T-helper 2 cell treated with Interferon-gamma antibody and Interleukin-4, amounts not matched to agents 5 μg/mL and 100 μg/mL, for 36 hours (primary cell): ENCODE results near the gene CD99L2.

Experiments
- DNase-seq: peaks from one replicate; pipeline ENCODE4 v3.0.0; 2021; ENCODE audit warnings: low spot score
- H3K27ac Mint-ChIP-seq: one replicate; pipeline ENCODE4 v1.8.0; 2021; ENCODE audit warnings: mild to moderate bottlenecking, mixed read lengths
- H3K27me3 Mint-ChIP-seq: one replicate; pipeline ENCODE4 v1.8.0; 2021; ENCODE audit warnings: low read depth, mixed read lengths
- H3K36me3 Mint-ChIP-seq: one replicate; pipeline ENCODE4 v1.8.0; 2021; ENCODE audit warnings: low read depth, mixed read lengths
- H3K4me1 Mint-ChIP-seq: one replicate; pipeline ENCODE4 v1.8.0; 2021; ENCODE audit warnings: low read depth, mixed read lengths
- H3K4me3 Mint-ChIP-seq: one replicate; pipeline ENCODE4 v1.8.0; 2022; ENCODE audit warnings: mild to moderate bottlenecking, moderate library complexity, mixed read lengths
- H3K9me3 Mint-ChIP-seq: one replicate; pipeline ENCODE4 v1.8.0; 2021; ENCODE audit warnings: mixed read lengths

CD99L2 gene

DNA sequence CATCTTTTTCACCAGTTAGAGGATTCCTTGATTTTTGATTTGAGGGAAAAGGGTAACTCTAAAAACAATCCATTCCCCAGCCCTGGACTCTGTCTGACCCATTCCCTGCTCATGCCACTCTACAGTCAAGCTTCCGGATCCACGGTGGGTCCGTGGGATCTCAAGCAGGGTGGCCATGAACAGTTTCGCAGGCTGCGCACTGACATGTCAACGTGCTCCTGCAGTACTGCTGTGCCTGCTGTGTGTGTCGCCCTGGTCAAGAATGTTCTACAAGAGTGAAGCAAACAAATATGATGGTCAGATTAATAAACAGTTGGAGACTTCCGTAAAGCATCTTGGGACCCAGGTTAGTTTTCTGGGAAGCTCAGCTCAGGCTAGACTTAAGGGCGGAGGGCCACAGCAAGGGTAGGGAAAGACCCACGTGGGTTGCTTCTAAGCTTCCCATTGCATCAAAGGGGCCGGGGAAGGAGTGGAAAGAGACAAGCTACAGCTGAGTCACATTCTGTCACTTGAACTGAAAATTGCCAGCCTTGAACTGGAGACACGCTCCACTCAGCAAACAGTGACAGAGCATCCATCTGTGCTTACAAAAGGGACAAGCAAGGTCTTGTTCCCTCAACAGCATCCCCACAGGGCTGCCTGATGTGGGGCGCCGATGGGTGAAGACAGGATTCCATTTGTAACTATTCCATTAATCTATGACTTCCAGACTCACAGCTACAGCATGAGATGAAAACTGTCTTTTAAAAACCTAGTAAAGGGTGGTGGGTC lies 123.5 kb downstream of the CD99L2 start:
- DNase-seq, result no peak
- no peaks in the 10 kb centered on the region for H3K9me3 Mint-ChIP-seq
- H3K27ac Mint-ChIP-seq, result no peak overlapping the region
- H3K36me3 Mint-ChIP-seq, result no peaks in the 10 kb centered on the region
- no peaks in the 10 kb centered on the region for H3K27me3 Mint-ChIP-seq
- H3K4me1 Mint-ChIP-seq, result no peaks in the 10 kb centered on the region
- H3K4me3 Mint-ChIP-seq, result no peak overlapping the region

DNA sequence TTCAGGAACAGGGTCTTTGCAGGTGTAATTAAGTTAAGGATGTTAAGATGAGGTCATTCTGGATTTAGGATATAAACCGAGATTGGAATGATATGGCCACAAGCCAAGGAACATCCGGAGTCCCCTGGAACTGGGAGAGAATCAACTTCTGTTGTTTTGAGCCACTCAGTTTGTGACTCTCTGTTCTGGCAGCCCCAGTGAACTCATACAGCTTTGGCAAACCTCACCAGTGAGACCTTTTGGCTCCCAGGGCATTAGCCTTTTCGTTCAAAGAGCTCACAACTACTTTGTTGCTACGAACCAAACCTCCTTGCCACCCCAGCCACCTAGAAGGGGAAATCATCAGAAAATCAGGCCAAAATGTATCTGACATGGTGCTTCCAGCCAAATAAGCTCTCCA lies 124.8 kb downstream of the CD99L2 start:
- no peaks in the 10 kb centered on the region for H3K36me3 Mint-ChIP-seq
- DNase-seq, result no peak
- no peak overlapping the region for H3K4me3 Mint-ChIP-seq
- H3K27ac Mint-ChIP-seq, result no peak overlapping the region
- H3K9me3 Mint-ChIP-seq, result no peaks in the 10 kb centered on the region
- H3K27me3 Mint-ChIP-seq, result no peaks in the 10 kb centered on the region
- H3K4me1 Mint-ChIP-seq, result no peaks in the 10 kb centered on the region

DNA sequence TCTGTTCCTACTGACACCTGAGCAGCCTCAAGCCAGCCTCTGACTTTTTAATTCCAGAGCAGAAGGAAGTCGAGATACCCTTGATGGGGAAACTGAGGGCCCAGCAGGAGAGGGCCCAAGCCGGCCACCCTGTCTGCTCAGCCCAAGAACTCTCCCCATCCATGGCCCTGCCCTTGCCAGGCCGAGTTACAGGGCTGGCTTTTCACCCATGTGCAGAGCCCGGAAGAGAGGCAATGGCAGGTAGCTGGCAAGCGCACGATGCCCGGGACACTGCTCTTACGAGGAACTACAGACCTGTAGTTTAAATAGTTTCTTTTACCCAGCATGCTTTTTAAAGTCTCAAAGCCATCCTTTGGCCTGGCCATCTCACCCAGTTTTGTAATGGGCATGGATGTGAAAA lies 125.4 kb downstream of the CD99L2 start:
- DNase-seq, result no peak
- Mint-ChIP-seq H3K4me3 (no peak overlapping the region), H3K27ac (no peak overlapping the region), H3K4me1 (no peaks in the 10 kb centered on the region), H3K36me3 (no peaks in the 10 kb centered on the region), H3K9me3 (no peaks in the 10 kb centered on the region), H3K27me3 (no peaks in the 10 kb centered on the region)

DNA sequence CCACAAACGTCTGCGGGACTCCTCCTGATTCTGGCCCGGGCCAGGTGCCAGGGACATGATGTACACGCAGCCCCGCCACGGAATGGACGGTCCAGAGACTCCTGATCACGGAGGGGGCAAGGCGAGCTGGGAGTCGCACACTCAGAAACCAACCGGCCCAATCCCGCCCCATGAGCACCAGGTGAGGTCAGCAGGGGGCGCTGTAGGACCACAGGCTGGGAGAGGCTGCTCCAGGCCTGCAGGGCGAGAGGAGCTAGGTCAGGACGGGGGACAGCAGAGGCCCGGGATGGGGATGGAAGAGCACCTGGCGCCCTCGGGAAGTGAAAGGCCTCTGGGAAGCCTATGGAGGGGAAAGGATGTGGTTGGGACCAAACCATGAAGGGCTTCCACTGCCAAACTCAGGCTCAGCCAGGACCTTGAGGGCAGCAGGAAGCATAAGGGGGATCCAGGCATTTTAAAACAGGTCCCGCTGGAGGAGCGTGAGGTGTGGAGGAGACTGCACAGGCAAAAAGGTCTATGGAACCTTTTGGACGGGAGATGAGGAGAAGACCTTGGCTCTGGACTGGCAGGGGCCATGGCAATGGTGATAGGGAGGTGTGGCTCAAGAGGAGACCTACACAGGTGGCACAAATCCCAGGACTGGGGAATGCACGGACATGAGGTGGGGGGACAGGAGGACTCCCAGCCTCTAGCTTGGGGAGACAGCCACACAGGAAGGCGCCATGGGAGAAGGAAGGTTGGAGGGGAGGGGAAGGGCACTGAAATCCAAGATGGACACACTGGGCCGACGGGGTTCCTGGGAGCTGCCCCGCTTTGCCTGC lies 126.1 kb downstream of the CD99L2 start:
- H3K4me1 Mint-ChIP-seq, result no peaks in the 10 kb centered on the region
- no peaks in the 10 kb centered on the region for H3K9me3 Mint-ChIP-seq
- H3K4me3 Mint-ChIP-seq, result no peak overlapping the region
- H3K27me3 Mint-ChIP-seq, result no peaks in the 10 kb centered on the region
- no peak overlapping the region for H3K27ac Mint-ChIP-seq
- no peaks in the 10 kb centered on the region for H3K36me3 Mint-ChIP-seq
- peak; percentile 53 for DNase-seq

DNA sequence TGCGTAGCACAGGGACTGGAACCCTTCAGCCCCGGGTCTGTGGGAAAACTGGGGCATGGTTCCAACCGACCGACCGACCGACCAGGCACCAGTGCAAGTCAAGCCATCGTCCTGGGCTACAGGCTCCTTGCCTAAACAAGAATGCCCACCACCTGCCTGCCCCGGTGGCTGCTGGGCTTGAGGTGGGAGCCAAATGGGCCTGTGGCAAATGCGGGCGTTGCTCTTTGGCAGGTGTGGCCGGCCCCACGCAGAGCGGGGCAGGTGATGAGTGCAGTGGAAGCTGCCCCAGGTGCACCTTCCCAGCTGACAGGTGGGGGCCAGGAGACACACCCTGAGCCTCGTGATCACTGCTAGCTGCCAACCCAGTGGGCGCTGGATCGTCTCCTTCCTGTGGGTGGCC lies 127.4 kb downstream of the CD99L2 start:
- H3K9me3 Mint-ChIP-seq, result no peaks in the 10 kb centered on the region
- DNase-seq, result no peak
- no peaks in the 10 kb centered on the region for H3K27me3 Mint-ChIP-seq
- no peak overlapping the region for H3K27ac Mint-ChIP-seq
- no peak overlapping the region for H3K4me3 Mint-ChIP-seq
- peaks cover 2% of the 10 kb centered on the region for H3K36me3 Mint-ChIP-seq
- no peaks in the 10 kb centered on the region for H3K4me1 Mint-ChIP-seq

DNA sequence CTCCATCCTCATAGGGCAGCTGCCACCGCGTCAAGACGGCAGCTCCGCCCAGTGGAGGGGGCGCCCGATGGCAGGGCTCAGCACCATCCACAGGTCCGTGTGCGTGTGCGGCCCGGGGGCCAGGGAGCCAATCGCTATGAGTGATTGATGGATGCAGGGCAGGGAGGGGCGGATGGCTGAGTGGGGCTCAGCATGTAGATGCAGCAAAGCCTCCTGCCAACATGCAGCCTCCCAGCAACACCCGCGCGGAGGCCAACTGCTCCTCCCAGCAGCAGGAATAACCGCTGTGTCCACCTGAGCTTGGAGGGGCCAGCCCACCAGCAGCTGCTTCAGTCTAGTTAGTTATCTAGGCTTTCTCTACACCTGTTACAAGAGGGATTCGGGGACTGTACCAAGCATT lies 127.8 kb downstream of the CD99L2 start:
- Mint-ChIP-seq H3K9me3 (no peaks in the 10 kb centered on the region), H3K27ac (no peak overlapping the region), H3K27me3 (no peaks in the 10 kb centered on the region), H3K4me3 (no peak overlapping the region), H3K36me3 (peaks cover 2% of the 10 kb centered on the region), H3K4me1 (no peaks in the 10 kb centered on the region)
- DNase-seq, result no peak

DNA sequence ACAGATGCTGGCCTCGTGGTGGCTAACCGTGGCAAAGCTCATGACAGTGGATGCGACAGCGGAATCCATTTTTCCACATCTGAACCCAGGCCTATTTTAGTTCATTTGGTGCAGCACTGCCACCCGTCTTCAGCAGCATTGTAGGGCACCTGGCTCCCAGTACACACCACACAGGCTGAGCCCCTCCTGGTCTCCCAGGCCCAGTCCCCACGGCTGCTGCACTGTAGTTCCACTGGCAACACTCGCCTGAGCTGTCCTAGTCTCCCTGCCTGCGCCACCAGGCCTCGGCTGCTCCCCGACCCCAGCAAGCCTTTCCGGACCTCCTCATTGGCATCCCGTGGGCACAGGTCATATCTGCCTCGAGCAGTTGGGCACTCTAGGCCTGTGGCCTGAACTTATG lies 129.1 kb downstream of the CD99L2 start:
- Mint-ChIP-seq H3K4me1 (no peaks in the 10 kb centered on the region), H3K27ac (no peak overlapping the region), H3K4me3 (no peak overlapping the region), H3K27me3 (no peaks in the 10 kb centered on the region), H3K36me3 (peaks cover 2% of the 10 kb centered on the region), H3K9me3 (no peaks in the 10 kb centered on the region)
- no peak for DNase-seq

DNA sequence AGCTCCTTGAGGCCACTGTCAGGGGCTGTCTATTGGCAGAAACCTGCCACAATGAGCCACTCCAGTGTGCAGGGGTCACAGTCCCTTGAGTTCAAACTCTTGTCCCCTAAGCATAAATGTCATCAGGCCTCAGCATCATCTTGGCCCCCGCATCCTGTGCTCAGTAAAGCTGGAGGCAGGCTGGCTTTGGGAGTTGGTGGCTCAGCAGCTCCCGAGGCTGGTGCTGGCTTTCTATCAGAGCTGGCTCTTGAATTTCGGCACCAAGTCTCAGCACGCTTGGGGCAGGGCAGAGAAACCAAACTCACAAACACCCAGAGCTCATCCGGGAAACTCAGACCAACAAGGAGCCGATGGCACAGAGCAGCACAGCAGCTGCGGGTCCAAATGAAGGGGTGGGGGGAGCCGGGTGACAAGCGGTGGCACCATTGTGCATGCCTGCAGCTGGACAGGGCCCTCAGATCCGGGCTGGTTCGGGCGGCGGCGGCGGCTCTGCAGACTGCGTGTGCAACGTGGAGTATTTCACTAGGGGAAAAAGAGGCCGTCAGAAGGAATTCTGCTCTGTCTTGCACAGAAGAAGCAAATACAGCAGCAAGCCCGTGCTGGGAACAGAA lies 129.8 kb downstream of the CD99L2 start:
- H3K9me3 Mint-ChIP-seq, result no peaks in the 10 kb centered on the region
- H3K27me3 Mint-ChIP-seq, result no peaks in the 10 kb centered on the region
- H3K27ac Mint-ChIP-seq, result no peak overlapping the region
- no peak overlapping the region for H3K4me3 Mint-ChIP-seq
- H3K4me1 Mint-ChIP-seq, result no peaks in the 10 kb centered on the region
- no peak for DNase-seq
- peaks cover 2% of the 10 kb centered on the region for H3K36me3 Mint-ChIP-seq

DNA sequence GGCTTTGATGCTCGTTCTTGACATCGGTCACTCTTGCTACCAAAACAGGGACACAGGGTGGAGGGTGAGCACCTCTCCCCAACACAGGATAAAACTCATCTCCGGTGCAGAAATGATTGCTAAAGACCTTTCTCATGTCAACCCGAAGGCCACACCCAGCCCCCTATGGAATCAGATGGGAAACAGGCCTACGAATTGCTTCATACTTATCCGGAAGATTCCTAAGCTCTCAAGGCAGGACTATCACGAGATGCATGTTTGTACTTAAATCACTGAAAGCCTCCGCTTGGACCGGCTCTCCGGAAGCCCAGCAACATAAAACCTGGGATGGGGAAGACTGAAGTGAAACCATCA lies 130.4 kb downstream of the CD99L2 start:
- Mint-ChIP-seq H3K4me1 (no peaks in the 10 kb centered on the region), H3K27ac (no peak overlapping the region), H3K9me3 (no peaks in the 10 kb centered on the region), H3K4me3 (no peak overlapping the region), H3K27me3 (no peaks in the 10 kb centered on the region), H3K36me3 (peaks cover 2% of the 10 kb centered on the region)
- no peak for DNase-seq

DNA sequence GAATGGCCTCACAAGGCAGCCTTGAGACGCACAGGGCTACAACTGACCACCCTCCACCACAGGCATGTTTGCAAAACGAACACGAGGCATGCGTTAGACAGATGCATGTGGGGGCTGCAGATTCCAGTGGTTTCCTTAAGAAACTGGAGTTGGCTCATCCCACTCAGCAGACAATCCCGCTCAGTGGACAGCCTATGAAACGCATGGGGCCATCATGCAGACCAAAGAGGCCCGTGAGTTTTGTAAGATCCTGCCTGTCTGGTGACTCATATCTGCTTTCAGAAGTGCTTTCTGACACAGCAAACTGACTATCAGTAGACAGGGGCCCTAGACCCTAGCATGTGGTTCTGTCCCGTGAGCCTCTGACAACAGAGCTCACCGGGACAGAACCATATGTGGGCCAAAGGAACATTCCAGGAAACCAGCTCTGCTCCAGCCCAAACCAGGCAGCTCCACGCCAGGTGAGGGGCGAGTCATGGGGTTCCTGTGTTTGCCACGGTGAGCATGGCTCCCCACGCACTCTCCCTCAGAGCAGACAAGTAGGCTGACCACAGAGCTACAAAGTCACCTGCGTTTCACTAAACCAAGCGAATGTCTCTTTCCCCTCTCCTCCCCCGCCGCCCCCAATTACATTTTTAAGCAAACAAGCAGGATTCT lies 130.9 kb downstream of the CD99L2 start:
- no peaks in the 10 kb centered on the region for H3K27me3 Mint-ChIP-seq
- H3K9me3 Mint-ChIP-seq, result no peaks in the 10 kb centered on the region
- H3K36me3 Mint-ChIP-seq, result peaks cover 2% of the 10 kb centered on the region
- no peaks in the 10 kb centered on the region for H3K4me1 Mint-ChIP-seq
- H3K27ac Mint-ChIP-seq, result no peak overlapping the region
- H3K4me3 Mint-ChIP-seq, result no peak overlapping the region
- DNase-seq, result no peak

DNA sequence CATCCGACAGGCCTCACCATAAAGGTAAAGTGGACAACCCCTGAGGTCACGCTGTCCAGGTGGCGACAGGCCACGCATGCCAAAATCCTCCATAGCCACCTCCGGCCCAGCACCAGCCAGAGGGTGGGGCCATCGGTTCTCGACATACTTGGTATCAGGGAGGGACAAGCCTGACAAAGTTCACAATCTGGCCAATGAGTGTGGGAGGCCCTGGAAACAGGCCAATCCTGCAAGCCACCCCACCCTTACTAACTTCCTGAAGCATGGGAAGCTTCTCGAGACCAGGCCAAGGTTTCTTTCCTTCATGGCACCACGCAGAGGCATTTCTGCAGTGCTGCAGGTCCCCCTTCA lies 131.4 kb downstream of the CD99L2 start:
- Mint-ChIP-seq H3K4me1 (no peaks in the 10 kb centered on the region), H3K36me3 (peaks cover 2% of the 10 kb centered on the region), H3K27me3 (no peaks in the 10 kb centered on the region), H3K4me3 (no peak overlapping the region), H3K27ac (no peak overlapping the region), H3K9me3 (no peaks in the 10 kb centered on the region)
- DNase-seq, result no peak

DNA sequence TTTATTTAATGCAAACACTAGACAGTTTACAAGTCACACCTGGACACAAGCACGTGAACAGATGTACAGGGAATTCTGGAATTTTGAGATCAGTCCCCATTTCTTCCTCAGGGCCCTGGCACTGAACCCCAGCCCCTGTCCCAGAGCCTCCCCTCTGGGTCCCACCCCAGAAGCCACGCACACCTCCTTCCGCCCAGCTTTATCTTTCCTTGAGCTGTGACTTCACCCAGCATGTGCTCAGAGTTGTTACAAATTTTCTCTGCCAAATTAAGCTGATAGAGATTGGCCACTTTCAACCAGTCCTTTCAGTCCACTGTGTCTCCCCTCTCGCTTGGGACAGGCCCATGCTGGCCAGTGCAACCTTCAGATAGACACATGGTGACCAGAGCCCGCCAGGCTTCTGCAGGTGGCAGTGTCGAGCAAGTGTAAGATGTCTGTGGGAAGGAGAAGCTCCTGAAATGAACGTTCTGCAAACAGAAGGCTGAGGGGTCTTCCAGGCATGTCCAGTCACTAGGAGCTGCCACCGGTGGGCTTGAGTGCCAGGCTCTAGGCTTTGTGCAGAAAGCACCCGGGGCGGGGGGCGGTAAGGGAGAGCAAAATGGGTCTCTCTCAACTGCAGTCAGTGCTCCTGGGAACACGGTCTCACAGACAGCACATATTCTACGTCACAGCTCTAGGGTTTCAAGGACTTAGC lies 132.0 kb downstream of the CD99L2 start:
- H3K4me3 Mint-ChIP-seq, result no peak overlapping the region
- no peaks in the 10 kb centered on the region for H3K27me3 Mint-ChIP-seq
- no peaks in the 10 kb centered on the region for H3K9me3 Mint-ChIP-seq
- H3K4me1 Mint-ChIP-seq, result no peaks in the 10 kb centered on the region
- H3K36me3 Mint-ChIP-seq, result peaks cover 2% of the 10 kb centered on the region
- H3K27ac Mint-ChIP-seq, result no peak overlapping the region
- DNase-seq, result no peak

DNA sequence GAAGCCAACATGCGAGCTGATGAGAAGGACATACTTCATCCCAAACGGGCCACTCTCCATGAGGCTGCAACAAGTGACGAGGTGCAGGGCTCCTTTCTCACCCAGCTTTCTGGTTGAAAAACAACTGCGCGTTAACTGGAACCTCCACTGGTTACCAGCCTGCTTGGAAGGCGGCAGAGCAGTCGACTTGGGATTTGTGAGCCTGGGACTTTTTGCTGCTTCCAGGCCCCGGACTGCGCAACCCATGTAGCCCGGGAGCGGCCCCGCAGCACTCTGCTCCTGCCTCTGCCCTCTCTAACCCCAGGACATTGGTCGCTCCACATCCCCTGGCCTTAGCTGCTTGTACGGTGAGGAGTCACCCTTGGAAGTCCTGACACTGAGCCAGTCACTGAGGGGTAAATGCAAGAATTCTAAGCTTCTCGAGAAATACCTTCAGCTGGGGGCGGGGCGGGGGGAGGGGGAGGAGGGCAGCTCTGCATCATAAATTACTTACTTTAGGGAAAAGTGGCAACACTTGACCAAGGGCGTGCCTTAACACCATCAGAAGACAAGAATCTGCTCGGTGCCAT lies 132.6 kb downstream of the CD99L2 start:
- no peak overlapping the region for H3K4me3 Mint-ChIP-seq
- no peaks in the 10 kb centered on the region for H3K27me3 Mint-ChIP-seq
- H3K4me1 Mint-ChIP-seq, result no peaks in the 10 kb centered on the region
- no peak for DNase-seq
- no peak overlapping the region for H3K27ac Mint-ChIP-seq
- no peaks in the 10 kb centered on the region for H3K9me3 Mint-ChIP-seq
- peaks cover 2% of the 10 kb centered on the region for H3K36me3 Mint-ChIP-seq
